GM20431 (cell line): ENCODE measurements around the gene SLC12A3.

Experiments
- in situ Hi-C: fragments of 300-500 bp; cut with MseI, MboI; formaldehyde crosslinking; loops from one replicate; pipeline ENCODE4 v1.15.0; 2020; ENCODE audit warnings: low sequenced_read_pairs; ENCODE audit not compliant: unreplicated experiment

SLC12A3 gene

GRCh38 chr16:56956076-56956475, 91.1 kb downstream of the SLC12A3 start:
- in situ Hi-C loops = loop anchor here (10.0 kb wide), 1 partner anchor 91 kb away; the partner anchor contains the start of gene SLC12A3

DNA sequence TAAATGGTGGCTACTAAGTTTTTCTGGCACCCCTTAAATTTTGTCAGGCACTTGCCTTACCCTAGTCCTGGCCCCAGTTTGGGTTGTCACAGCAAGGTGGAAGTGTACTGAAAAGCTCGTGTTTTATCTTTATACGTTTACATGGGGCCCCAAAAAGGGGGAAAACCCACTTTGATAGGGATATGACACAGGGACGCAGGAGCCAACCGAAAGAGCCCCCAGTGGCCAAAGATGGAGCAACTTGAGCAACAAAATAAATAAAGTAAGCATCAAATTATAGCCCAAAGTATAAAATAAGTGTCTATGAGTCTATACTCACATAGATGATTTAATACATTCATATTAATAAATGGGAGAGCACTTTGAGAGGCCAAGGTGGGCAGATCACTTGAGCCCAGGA, 91.7 kb downstream of the SLC12A3 start:
- in situ Hi-C loops = loop anchor here (10.0 kb wide), 1 partner anchor 92 kb away; the partner anchor contains the start of gene SLC12A3

DNA sequence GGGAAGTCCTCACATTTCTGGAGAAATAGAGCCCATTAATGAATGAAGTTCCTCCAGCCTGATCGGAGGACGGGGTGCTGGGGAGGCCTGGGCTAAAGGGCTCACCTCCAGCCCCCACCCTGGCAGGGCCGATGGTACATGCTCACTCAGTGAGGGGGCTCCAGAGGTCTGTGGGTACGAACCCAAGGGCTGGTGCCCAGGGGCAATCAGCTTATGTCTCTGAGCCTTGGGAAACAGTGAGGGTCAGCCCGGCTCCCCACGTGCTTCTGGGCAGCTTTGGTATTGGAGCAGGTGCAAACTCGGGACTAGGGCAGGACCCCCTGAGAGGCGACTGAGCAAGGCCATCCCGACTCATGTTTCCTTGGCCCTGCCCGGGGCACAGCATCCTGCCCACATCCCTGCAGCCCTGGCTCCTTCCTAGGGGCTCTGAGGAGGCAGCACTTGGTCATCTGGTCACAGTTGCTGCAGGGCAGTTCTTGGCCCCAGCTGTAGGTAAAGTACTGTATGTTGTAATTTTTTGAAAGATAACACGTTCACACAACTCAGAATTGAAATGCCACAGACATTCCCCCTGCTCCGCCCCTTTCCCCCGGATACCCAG, 95.8 kb downstream of the SLC12A3 start:
- in situ Hi-C loops = no loop called here

DNA sequence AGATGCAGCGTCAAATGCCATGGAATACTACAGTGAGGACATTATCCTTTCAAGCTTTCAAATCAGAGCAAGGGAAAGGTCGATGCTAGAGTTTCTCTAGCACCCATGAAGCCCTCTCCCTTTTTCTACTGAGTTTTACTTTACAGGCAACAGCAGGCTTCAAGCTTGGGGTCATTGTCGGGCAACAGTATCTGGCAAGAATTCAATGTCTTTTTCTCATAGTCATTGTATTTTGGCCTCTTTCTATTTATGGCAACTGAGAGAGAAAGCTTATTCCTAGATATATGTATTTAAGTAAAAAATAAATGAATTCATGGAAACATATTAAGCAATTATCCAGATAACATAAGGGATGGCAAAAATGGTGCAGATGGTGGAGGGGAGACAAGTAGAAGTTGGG, 96.4 kb downstream of the SLC12A3 start:
- in situ Hi-C loops = no loop called here

DNA sequence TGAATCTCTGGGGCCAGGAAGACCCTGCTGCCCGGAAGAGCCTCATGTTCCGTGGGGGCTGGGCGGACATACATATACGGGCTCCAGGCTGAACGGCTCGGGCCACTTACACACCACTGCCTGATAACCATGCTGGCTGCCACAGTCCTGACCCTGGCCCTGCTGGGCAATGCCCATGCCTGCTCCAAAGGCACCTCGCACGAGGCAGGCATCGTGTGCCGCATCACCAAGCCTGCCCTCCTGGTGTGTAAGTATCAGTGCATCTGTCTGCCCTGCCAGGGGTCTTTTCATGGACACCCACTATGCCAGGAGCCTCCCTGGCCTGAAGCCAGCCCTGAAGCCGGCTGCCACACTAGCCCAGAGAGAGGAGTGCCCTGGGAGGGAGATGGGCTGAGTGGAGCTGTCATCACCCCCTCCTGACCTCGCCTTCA, 96.9 kb downstream of the SLC12A3 start, which contains the start of gene CETP:
CETP (plus strand) TSS at position 100 of the 431 bp plus-strand sequence; CDS start at position 130, 30 bp downstream.
- in situ Hi-C loops = no loop called here

GRCh38 chr16:56964243-56965148, 99.5 kb downstream of the SLC12A3 start:
- in situ Hi-C loops = no loop called here
